HG03378 (cell line): ENCODE results near the gene LSM14B.
"Not testable (repeated sequence)": the region's sequence is repeated elsewhere in the genome, so short reads cannot be mapped to it uniquely, and the experiment has no call there.

ENCODE experiments used
- ATAC-seq: cut with Tn5 transposase; IDR thresholded peaks from one replicate; pipeline ENCODE4 v1.9.1; 2021; ENCODE audit warnings: mild to moderate bottlenecking, moderate library complexity; ENCODE audit not compliant: unreplicated experiment

LSM14B gene

GRCh38 chr20:62112368-62112767 is 9.9 kb upstream of the LSM14B start:
- ATAC-seq = no peak

- ATAC-seq = no peak
These were observed 7.4 kb upstream of the LSM14B start for GRCh38 chr20:62114894-62115293.

DNA sequence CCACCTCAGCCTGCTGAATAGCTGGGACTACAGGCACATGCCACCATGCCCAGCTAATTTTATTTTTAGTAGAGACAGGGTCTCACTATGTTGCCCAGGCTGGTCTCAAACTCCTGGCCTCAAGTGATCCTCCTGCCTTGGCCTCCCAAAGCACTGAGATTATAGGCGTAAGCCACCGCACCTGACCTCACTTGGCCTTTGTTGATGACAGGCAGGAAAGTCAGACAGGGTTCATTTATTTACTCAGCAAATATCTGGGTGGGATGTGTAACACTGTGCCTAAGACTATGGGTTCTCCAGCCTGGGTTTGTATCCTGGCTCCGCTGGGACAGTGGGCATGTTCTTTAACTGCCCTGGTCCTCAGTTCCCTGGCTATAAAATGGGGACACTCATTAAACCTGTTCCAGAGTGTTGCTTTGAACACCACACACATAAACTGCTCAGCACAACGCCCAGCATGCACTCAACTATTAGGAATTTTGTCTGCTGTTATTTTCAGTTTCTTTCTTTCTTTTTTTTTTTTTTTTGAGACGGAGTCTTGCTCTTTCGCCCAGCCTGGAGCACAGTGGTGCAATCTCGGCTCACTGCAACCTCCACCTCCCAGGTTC is 6.4 kb upstream of the LSM14B start:
- ATAC-seq = not testable (repeated sequence)

- no peak for ATAC-seq
These were observed 5.5 kb upstream of the LSM14B start for GRCh38 chr20:62116558-62117361.

DNA sequence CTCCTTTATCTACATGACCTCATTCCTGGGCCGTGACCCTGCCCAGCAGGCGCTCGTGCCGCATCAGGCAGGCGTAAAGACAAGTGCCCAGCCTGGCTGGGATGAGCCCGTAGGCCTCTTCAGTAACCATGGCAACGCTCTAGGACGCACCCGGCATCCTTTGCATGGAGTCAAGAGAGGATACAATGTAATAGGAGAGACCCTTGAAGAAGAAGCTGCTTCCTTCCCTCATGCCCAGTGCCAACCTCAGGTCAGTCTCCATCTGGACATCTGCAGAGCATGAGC is 5.0 kb upstream of the LSM14B start:
- ATAC-seq = no peak

DNA sequence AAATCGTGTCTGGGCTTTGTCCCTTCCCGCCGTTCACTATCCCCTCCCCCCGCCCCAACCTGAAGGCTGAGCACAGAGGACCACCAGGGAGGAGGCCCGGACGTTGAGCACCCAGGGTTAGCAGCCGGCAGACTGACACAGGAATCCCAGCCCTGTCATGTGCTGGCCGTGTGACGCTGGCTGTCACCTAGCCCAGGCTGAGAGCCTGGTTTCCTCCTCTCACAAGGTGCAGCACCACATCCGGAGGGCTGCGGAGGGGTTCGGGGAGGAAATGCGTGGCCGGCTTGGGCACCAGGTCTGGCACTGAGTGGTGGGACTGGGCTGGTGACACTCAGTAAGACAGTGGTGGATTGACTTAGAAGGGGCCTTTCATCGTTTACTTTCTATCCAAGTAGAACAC is 4.6 kb upstream of the LSM14B start:
- no peak for ATAC-seq

DNA sequence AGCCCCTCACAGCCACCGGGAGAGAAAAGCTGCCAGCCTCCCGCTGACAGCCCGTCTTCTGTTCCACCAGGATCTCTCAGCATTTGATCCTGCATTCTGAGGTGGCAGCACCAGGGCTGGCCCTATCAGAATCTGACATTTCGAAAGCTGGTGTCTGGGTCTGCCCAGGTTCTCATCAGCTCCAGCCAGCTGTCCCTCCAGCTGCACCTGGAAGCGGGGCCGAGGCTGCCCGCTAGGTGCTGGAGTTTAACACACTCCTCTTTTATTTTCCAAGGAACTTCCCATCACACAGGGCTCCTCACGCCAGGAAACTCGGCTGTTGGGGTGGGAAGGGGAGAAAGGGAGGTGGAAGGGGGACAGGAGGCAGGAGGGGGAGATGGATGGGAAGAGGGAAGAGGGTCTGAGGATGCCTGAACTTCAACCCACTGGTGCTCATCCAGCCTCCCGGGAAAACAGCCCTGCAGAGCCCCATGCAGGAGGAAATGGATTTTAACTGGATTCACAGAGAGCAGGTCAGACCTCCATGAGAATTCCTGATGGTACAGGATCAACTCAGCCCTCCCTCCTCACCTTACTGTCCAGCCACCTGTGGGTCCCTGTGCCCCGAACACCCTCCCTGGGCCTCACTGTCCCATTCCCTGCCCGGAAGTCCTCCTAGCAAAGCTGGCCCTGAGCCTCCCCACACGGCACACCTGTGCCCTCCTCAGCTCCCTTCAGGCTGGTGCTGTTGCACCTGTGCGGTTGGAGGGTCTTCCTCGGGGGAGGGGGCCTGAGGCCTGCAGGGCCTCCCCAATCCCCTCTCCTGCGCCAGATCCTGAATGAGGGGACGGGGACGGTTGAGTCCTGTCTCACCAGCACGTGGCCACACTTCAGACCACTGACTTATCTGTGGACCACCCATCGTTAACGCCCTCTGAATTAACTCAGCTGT is 3.9 kb upstream of the LSM14B start:
- ATAC-seq = no peak

DNA sequence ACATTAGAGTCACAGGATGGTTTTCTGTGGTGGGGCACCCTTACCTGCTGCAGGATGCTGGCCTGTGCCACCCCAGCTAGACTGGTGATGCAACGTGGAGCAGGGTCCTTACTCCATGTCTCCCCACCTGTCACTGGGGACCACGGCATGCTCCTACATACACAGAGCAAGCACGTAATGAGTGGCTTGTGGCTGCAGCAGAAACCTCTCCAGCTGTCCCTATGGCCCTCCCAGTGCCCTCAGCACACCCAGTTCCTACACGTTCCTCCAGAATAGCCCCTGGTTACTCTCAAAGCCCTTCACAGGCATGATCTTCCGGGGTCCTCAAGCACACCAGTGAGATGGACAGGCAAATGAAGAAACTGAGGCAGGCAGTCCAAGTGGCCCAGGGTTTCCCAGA is 3.2 kb upstream of the LSM14B start:
- ATAC-seq = no peak

GRCh38 chr20:62119591-62120364 is 2.5 kb upstream of the LSM14B start:
- ATAC-seq = no peak

DNA sequence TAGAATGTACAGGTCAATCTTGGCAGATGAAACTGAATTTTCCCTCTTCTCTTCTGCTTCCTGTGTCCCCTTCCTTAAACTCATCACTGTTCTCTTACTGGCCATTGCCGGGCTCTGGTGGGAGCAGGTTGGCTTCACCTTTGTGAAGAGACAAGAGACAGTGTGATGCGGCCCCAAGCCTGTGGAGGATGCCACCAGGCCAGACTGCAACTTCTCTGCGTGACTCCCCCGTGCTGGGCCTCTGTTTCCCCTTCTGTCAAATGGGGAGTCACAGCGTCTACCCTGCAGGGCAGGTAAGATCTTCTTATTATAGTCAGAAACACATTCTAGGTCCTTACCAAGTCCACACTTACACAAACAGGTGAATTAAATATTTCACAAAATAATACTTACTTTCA is 1.9 kb upstream of the LSM14B start:
- no peak for ATAC-seq

DNA sequence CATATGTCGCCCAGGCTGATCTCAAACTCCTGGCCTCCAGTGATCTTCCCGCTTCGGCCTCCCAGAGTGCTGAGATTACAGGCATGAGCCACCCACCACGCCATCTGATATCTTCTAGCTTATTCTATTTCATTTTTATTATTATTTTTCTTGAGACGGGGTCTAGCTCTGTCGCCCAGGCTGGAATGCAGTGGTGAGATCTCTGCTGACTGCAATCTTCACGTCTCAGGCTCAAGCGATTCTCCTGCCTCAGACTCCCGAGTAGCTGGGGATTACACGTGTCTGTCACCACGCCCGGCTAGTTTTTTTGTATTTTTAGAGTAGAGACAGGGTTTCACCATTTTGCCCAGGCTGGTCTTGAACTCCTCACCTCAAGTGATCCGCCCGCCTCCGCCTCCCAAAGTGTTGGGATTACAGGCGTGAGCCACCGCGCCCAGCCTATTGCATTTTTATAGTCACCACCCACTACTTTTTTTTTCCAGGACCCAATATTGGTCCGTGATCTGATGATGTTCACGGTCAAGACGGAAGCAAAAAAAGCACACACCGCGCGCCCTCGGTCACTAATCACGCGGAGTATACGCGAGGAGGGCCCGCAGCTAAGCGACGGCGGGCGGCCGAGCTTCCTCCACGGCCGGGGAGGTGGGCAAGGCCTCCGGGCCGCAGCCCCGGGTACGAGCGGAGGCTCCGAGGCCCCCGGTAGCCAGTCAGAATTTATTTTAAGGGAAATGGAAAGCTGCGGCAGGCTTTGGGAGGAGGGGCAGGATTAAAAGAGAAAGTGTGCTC is 1.1 kb upstream of the LSM14B start:
- peak; percentile 15 for ATAC-seq

- no peak for ATAC-seq
These were observed 577 bp downstream of the LSM14B start for GRCh38 chr20:62122654-62123449.

DNA sequence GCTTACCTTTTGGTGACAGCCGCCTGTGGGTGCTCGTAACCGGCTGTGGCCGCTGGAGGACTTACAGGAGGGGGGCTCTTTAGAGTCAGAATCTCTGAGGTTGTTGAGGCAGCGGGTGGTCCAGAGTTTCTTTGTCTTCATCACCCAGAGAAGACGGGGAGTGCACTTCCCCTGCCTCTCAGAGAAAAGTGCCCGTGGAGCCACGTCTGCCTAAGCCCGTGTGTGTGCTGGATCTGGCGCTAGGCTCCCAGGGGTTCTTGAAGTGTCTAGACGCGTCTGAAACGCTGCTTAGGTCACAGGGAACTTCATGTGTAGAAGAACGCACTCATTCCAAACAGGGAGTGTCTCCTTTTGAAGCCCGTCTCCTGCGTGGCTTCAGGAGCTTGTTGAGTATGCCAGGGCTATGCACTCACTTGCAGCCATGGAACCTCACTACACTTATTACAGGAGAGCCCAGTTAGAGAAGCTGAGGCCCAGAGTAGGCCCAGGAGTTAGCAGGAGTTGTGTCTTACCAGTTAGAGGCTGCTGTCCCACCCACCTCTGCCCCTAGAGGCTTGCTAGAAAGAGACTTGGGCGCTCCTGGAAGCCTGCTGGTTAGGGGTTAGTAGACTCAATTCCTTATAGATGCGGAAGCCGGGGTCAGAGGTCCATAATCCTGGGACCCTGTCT is 1.3 kb downstream of the LSM14B start:
- ATAC-seq = no peak

DNA sequence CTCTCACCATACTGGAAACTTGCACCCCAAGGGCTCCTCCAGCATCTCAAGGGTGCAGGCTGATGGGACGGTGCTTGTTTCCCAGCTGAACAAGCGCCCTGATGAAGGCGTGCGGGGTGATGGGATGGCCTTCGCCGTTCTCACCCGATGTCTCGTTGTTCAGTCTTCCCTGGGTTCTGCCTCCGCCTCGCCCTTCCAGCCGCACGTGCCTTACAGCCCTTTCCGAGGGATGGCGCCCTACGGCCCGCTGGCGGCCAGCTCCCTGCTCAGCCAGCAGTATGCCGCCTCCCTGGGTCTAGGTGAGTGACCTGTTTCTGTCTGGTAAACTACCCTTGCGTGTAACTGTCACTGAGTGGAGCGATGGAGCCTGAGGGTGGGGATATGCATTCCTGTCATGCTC is 3.9 kb downstream of the LSM14B start:
- ATAC-seq = no peak

DNA sequence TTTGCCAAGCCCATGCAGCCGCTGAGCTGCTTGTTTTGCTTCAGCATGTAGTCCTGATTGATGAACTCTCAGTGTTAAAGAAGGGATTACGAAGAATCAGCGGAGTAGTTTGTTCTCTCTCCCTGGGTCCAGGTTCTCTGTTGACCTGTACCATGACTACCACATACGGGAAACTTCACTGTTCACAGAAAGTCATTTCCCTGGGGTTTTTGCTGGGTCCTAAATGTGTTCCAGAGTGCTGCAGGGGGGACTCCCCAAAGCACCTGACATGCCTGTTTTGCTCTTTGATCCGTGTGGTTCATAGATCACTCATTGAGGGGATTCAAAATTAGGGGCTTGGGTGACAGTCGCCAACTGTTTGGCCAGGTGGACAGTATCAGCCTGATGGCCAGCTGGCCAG is 5.5 kb downstream of the LSM14B start:
- no peak for ATAC-seq

DNA sequence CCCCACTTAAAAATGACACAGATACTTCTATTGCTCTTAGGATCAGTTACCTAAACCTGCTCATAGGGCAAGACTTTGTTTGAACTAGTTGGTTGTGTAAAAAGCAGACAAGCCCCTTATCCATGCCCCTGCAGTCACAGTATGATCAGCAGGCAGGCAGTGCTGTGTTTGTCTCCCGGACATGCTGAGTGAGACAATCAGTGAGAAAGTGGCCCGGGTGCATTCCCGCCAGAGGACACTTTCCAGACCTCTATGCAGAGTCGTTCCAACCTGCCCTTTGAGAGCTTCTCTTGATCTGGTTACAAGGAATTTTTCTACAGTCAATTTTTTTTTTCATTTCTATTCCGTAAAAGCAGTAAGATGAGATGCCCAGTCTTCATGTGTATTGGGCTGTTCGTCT is 6.2 kb downstream of the LSM14B start:
- no peak for ATAC-seq

- no peak for ATAC-seq
These were observed 7.7 kb downstream of the LSM14B start for GRCh38 chr20:62129731-62130531.
